ENCODE data around the gene PEF1. TPM values are rescaled to one million over a fixed set of nuclear protein-coding genes. Genes with fewer than 3 reads are reported as not detected.
A peak's percentile ranks its signal among the peaks of the same experiment; 100 is the strongest.

The PEF1 gene
- total RNA-seq, 2 donors from 2014 or later, result 51.4 to 59.1 TPM

- Mint-ChIP-seq H3K4me3 (no peak overlapping the region), H3K27me3 (ENCODE audit: insufficient read depth) (no peaks in the 10 kb centered on the region), H3K36me3 (ENCODE audit: low read depth) (no peaks in the 10 kb centered on the region), H3K9me3 (no peaks in the 10 kb centered on the region), H3K27ac (no peak overlapping the region), H3K4me1 (peaks cover 19% of the 10 kb centered on the region)
- no peak overlapping the region for H3K4me3 ChIP-seq (ENCODE audit: low read length)
- H3K9ac ChIP-seq (ENCODE audit: extremely low read depth, low read length, poor library complexity, severe bottlenecking), result no peak overlapping the region
- 87 to 90% methylated on average over 7 to 11 of the region's 11 CpGs for WGBS, 2 experiments (ENCODE audit: insufficient coverage in 1 of 2, insufficient read length in 1 of 2)
- peaks cover 2% of the 10 kb centered on the region for H3K4me1 ChIP-seq (ENCODE audit: control insufficient read depth, insufficient read depth, low read length)
- no peak for DNase-seq
- no peaks in the 10 kb centered on the region for H3K9me3 ChIP-seq (ENCODE audit: control insufficient read depth, low read length)
- TF ChIP-seq CTCF (conservative IDR thresholded peaks at IDR 0.05), result no peak
- no peaks in the 10 kb centered on the region for H3K27me3 ChIP-seq (ENCODE audit: control insufficient read depth, insufficient read depth, low read length, poor library complexity, severe bottlenecking)
- H3K27ac ChIP-seq (ENCODE audit: low read depth, low read length), result no peak overlapping the region
- H3K36me3 ChIP-seq (ENCODE audit: control insufficient read depth, insufficient read depth, low read length), result no peaks in the 10 kb centered on the region
Observed at GRCh38 chr1:31668303-31668883, 23.7 kb upstream of the PEF1 start.

GRCh38 chr1:31667065-31667785, 22.5 kb upstream of the PEF1 start:
- H3K27me3 Mint-ChIP-seq (ENCODE audit: insufficient read depth), result no peaks in the 10 kb centered on the region
- peak; percentile 39 for DNase-seq
- no peak overlapping the region for H3K4me3 ChIP-seq (ENCODE audit: low read length)
- no peaks in the 10 kb centered on the region for H3K27me3 ChIP-seq (ENCODE audit: control insufficient read depth, insufficient read depth, low read length, poor library complexity, severe bottlenecking)
- H3K27ac ChIP-seq (ENCODE audit: low read depth, low read length), result no peak overlapping the region
- H3K36me3 ChIP-seq (ENCODE audit: control insufficient read depth, insufficient read depth, low read length), result no peaks in the 10 kb centered on the region
- H3K4me3 Mint-ChIP-seq, result no peak overlapping the region
- no peak for TF ChIP-seq CTCF (conservative IDR thresholded peaks at IDR 0.05)
- no peaks in the 10 kb centered on the region for H3K9me3 Mint-ChIP-seq
- no peaks in the 10 kb centered on the region for H3K36me3 Mint-ChIP-seq (ENCODE audit: low read depth)
- H3K9ac ChIP-seq (ENCODE audit: extremely low read depth, low read length, poor library complexity, severe bottlenecking), result no peak overlapping the region
- H3K27ac Mint-ChIP-seq, result no peak overlapping the region
- 88 to 89% methylated on average over 16 to 19 of the region's 19 CpGs for WGBS, 2 experiments (ENCODE audit: insufficient coverage in 1 of 2, insufficient read length in 1 of 2)
- H3K9me3 ChIP-seq (ENCODE audit: control insufficient read depth, low read length), result no peaks in the 10 kb centered on the region
- H3K4me1 ChIP-seq (ENCODE audit: control insufficient read depth, insufficient read depth, low read length), result peaks cover 2% of the 10 kb centered on the region
- H3K4me1 Mint-ChIP-seq, result peaks cover 19% of the 10 kb centered on the region

GRCh38 chr1:31666263-31666963, 21.7 kb upstream of the PEF1 start:
- H3K9me3 Mint-ChIP-seq, result no peaks in the 10 kb centered on the region

More at GRCh38 chr1:31666263-31666963, 21.7 kb upstream of the PEF1 start:
- Histone ChIP-seq H3K27me3 (ENCODE audit: control insufficient read depth, insufficient read depth, low read length, poor library complexity, severe bottlenecking) (no peaks in the 10 kb centered on the region), H3K4me1 (ENCODE audit: control insufficient read depth, insufficient read depth, low read length) (peaks cover 2% of the 10 kb centered on the region), H3K4me3 (ENCODE audit: low read length) (no peak overlapping the region), H3K9ac (ENCODE audit: extremely low read depth, low read length, poor library complexity, severe bottlenecking) (no peak overlapping the region), H3K36me3 (ENCODE audit: control insufficient read depth, insufficient read depth, low read length) (no peaks in the 10 kb centered on the region), H3K9me3 (ENCODE audit: control insufficient read depth, low read length) (no peaks in the 10 kb centered on the region), H3K27ac (ENCODE audit: low read depth, low read length) (no peak overlapping the region)
- Mint-ChIP-seq H3K27me3 (ENCODE audit: insufficient read depth) (no peaks in the 10 kb centered on the region), H3K4me1 (peaks cover 19% of the 10 kb centered on the region), H3K27ac (no peak overlapping the region), H3K36me3 (ENCODE audit: low read depth) (no peaks in the 10 kb centered on the region), H3K4me3 (no peak overlapping the region)
- 74 to 77% methylated on average over 5 to 10 of the region's 10 CpGs for WGBS, 2 experiments (ENCODE audit: insufficient coverage in 1 of 2, insufficient read length in 1 of 2)
- no peak for TF ChIP-seq CTCF (conservative IDR thresholded peaks at IDR 0.05)
- peak; percentile 50 for DNase-seq

Data from endodermal cell (in vitro differentiated cells).